ENCODE data around the gene LGALSL. TPM values are rescaled to one million over a fixed set of nuclear protein-coding genes. Genes with fewer than 3 reads are reported as not detected.

The LGALSL gene
- total and polyA plus RNA-seq, 5 experiments from 2014 or later = 0.32 to 1.4 (median 0.73) TPM

DNA sequence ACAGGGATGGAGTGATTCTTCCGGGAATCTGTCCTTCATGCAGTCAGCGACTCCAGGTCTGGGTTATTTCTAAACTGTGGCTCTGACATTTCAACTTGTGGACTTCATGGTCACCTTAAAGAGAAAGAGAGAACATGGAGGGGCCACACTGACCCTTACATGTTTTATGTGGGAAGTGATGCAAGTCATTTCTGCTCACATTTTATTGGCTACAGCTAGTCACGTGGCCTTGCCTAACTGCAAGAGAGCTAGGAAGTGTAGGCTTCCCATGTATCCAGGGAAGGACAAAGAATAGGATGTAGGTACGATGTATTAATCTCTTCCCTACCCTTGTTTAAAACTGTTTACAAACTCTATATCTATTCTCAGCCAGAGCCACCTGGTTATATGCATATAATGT is 39.8 kb downstream of the LGALSL start:
- H3K36me3 Mint-ChIP-seq = no peaks in the 10 kb centered on the region
- H3K9me3 Mint-ChIP-seq = no peaks in the 10 kb centered on the region
- ATAC-seq = no peak

GRCh38 chr2:64498438-64498837 is 44.5 kb downstream of the LGALSL start:
- no peaks in the 10 kb centered on the region for H3K9me3 Mint-ChIP-seq
- H3K27ac Mint-ChIP-seq = no peak overlapping the region
- peaks cover 0 to 17% (median 3%) of the 10 kb centered on the region in 5 donors for H3K27me3 Mint-ChIP-seq
- H3K4me3 Mint-ChIP-seq = no peak overlapping the region
- no peaks in the 10 kb centered on the region for H3K36me3 Mint-ChIP-seq
- DNase-seq = no peak
- ATAC-seq = no peak
- POLR2A ChIA-PET = no interaction called here
- H3K4me1 Mint-ChIP-seq = no peaks in the 10 kb centered on the region

More for the DNA sequence above, 39.8 kb downstream of the LGALSL start:
- Mint-ChIP-seq H3K4me1 (peaks cover 2 to 8% (median 4%) of the 10 kb centered on the region in 4 donors), H3K27ac (no peak overlapping the region), H3K27me3 (peaks cover 0 to 10% (median 2%) of the 10 kb centered on the region in 5 donors), H3K4me3 (no peak overlapping the region)
- POLR2A ChIA-PET = interaction anchor here (0.6 kb wide), 1 partner anchor 827 kb away, joined by 11 read pairs; no protein-coding TSS in a partner anchor
- DNase-seq = no peak

DNA sequence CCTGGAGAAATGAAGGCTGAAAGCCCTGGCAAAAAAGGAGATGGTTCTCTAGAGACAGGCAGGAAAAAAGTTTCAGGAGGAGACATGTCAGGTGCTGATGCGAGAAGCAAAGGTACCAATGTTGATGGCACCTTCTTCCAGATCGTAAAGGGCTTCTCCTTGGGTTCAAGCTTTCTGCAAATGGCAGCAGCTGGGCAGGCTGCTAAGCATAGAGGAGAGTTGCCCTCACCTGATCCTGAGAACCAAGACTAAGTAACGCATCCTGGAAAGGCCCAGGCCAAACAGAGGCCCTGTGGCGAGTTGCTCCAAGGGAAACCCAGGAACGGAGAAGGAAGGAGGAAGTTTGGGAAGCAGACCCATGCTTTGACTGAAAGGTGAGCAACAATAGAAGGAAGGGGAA is 46.6 kb downstream of the LGALSL start:
- POLR2A ChIA-PET = no interaction called here
- Mint-ChIP-seq H3K4me3 (no peak overlapping the region), H3K27me3 (peaks cover 0 to 19% (median 8%) of the 10 kb centered on the region in 5 donors), H3K9me3 (no peaks in the 10 kb centered on the region), H3K4me1 (no peaks in the 10 kb centered on the region), H3K36me3 (no peaks in the 10 kb centered on the region), H3K27ac (no peak overlapping the region)
- DNase-seq (no peak), ATAC-seq (no peak)

DNA sequence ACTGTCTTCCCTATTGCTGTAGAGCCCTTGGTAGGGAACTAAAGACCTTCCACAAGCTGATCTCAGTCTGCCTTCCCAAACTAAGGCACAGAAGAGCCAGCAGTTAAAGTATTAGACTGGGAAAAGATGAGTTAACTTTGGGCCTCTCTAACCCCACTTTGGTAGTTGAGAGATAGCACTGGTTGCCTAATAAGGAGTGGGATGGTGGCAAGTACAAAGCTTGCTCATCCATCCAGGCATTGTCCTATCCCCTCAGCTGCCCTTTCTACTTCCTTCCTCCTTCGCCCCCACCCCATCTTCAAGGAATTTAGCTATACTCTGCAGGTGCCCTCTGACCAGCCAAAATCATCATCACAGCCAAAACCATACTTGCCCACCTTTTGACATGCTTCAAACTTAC is 48.0 kb downstream of the LGALSL start:
- no peaks in the 10 kb centered on the region for H3K9me3 Mint-ChIP-seq
- no peaks in the 10 kb centered on the region for H3K4me1 Mint-ChIP-seq
- no peak for DNase-seq
- H3K36me3 Mint-ChIP-seq = no peaks in the 10 kb centered on the region
- H3K27ac Mint-ChIP-seq = no peak overlapping the region
- H3K4me3 Mint-ChIP-seq = no peak overlapping the region
- ATAC-seq = no peak
- POLR2A ChIA-PET = no interaction called here
- peaks cover 0 to 21% (median 8%) of the 10 kb centered on the region in 5 donors for H3K27me3 Mint-ChIP-seq

DNA sequence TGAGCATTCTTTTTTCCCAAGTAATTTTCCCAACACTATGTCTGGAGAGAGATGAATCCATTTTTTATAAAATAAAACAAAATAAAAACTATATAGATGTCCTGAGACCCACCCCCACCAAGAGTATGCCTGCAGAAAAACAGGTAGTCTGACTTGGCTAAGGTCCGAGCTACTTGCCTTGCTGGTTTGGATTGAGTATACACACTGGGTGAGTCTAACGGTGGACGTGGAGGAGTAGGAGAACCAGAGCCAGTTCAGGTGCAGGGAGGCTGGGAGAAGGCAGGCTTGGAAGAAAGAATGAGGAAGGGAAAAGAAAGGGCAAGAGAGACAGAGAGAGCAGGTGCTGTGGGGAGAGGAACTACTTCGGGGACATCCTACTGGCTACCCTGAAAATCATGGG is 48.9 kb downstream of the LGALSL start:
- POLR2A ChIA-PET = interaction anchor here (0.6 kb wide), 1 partner anchor 10 kb away, joined by 3 read pairs; no protein-coding TSS in a partner anchor
- Mint-ChIP-seq H3K27ac (no peak overlapping the region), H3K36me3 (no peaks in the 10 kb centered on the region), H3K9me3 (no peaks in the 10 kb centered on the region), H3K4me1 (no peaks in the 10 kb centered on the region), H3K27me3 (peaks cover 0 to 21% (median 8%) of the 10 kb centered on the region in 5 donors), H3K4me3 (no peak overlapping the region)
- no peak for ATAC-seq
- DNase-seq = no peak

- H3K27me3 Mint-ChIP-seq = peaks cover 0 to 10% (median 8%) of the 10 kb centered on the region in 5 donors
- POLR2A ChIA-PET = no interaction called here
- no peaks in the 10 kb centered on the region for H3K9me3 Mint-ChIP-seq
- DNase-seq (no peak), ATAC-seq (no peak)
- H3K4me1 Mint-ChIP-seq = no peaks in the 10 kb centered on the region
- no peaks in the 10 kb centered on the region for H3K36me3 Mint-ChIP-seq
- H3K4me3 Mint-ChIP-seq = no peak overlapping the region
- H3K27ac Mint-ChIP-seq = peak overlapping the region in 1 of 10 donors; percentile 6
Observed at GRCh38 chr2:64504774-64505720, 51.1 kb downstream of the LGALSL start.

- H3K9me3 Mint-ChIP-seq = no peaks in the 10 kb centered on the region
- ATAC-seq (no peak), DNase-seq (no peak)
- POLR2A ChIA-PET = no interaction called here
- H3K4me3 Mint-ChIP-seq = no peak overlapping the region
- H3K4me1 Mint-ChIP-seq = no peaks in the 10 kb centered on the region
- H3K27me3 Mint-ChIP-seq = peaks cover 0 to 8% (median 7%) of the 10 kb centered on the region in 5 donors
- no peak overlapping the region for H3K27ac Mint-ChIP-seq
- no peaks in the 10 kb centered on the region for H3K36me3 Mint-ChIP-seq
Observed at GRCh38 chr2:64506686-64507085, 52.7 kb downstream of the LGALSL start.

Other genes with a start within 250 kb of the LGALSL start
- gene AFTPH, start 70.2 kb downstream of the LGALSL start, total RNA-seq = 10 to 100 TPM; 49.5 to 51.6 TPM
- 10 to 100 TPM; 20.9 to 23.6 (median 22.5) TPM for gene AFTPH, start 70.2 kb downstream of the LGALSL start, polyA plus RNA-seq
- gene SERTAD2, start 199.8 kb downstream of the LGALSL start, total RNA-seq = 10 to 100 TPM; 33.0 to 34.5 TPM
- 1 to 10 TPM; 5.5 to 9.2 (median 6.1) TPM for gene SERTAD2, start 199.8 kb downstream of the LGALSL start, polyA plus RNA-seq

Data from naive thymus-derived CD8-positive, alpha-beta T cell (primary cell).